PC-3 (cell line): ENCODE results near the gene HCFC2.

ENCODE experiments used
- CTCF ChIP-seq: fragments of 300-600 bp; sonication (generic); conservative IDR thresholded peaks from 2 replicates; pipeline ENCODE4 v1.5.1; 2017; ENCODE audit warnings: antibody characterized with exemption, low read depth, mild to moderate bottlenecking, low read length
- EZH2phosphoT487 ChIP-seq: fragments of 300-600 bp; sonication (generic); IDR thresholded peaks from 2 replicates; pipeline ENCODE4 v1.6.1; 2018; ENCODE audit warnings: mild to moderate bottlenecking, antibody characterized with exemption, low read length, borderline replicate concordance

GRCh38 chr12:104079024-104079423, 14.7 kb downstream of the HCFC2 start:
- no peak for TF ChIP-seq CTCF
- no peak for TF ChIP-seq EZH2phosphoT487
